ENCODE results near the gene NTM. TPM values are rescaled to one million over a fixed set of nuclear protein-coding genes. Genes with fewer than 3 reads are reported as not detected.

Gene NTM
- total RNA-seq, 1 donor from 2014 or later = 82.7 TPM

- no peak for DNase-seq (ENCODE audit: extremely low spot score, unreplicated experiment)
- peaks cover 37% of the 10 kb centered on the region for H3K4me1 Mint-ChIP-seq (ENCODE audit: unreplicated experiment)
- no peak overlapping the region for H3K4me3 Mint-ChIP-seq (ENCODE audit: unreplicated experiment)
- peaks cover 3% of the 10 kb centered on the region for H3K36me3 Mint-ChIP-seq (ENCODE audit: unreplicated experiment)
- peak overlapping the region; percentile 80 for H3K27ac Mint-ChIP-seq (ENCODE audit: unreplicated experiment)
- no peaks in the 10 kb centered on the region for H3K9me3 Mint-ChIP-seq (ENCODE audit: unreplicated experiment)
- no peak for TF ChIP-seq CTCF (IDR thresholded peaks at IDR 0.05)
- no peaks in the 10 kb centered on the region for H3K27me3 Mint-ChIP-seq (ENCODE audit: unreplicated experiment)
Observed at GRCh38 chr11:132101881-132102280, 731.5 kb downstream of the NTM start.

- Mint-ChIP-seq H3K27ac (ENCODE audit: unreplicated experiment) (no peak overlapping the region), H3K4me1 (ENCODE audit: unreplicated experiment) (peaks cover 37% of the 10 kb centered on the region), H3K9me3 (ENCODE audit: unreplicated experiment) (no peaks in the 10 kb centered on the region), H3K36me3 (ENCODE audit: unreplicated experiment) (no peaks in the 10 kb centered on the region), H3K27me3 (ENCODE audit: unreplicated experiment) (no peaks in the 10 kb centered on the region), H3K4me3 (ENCODE audit: unreplicated experiment) (no peak overlapping the region)
- no peak for TF ChIP-seq CTCF (IDR thresholded peaks at IDR 0.05)
- DNase-seq (ENCODE audit: extremely low spot score, unreplicated experiment) = no peak
Observed at GRCh38 chr11:132103021-132103420, 732.6 kb downstream of the NTM start.

DNA sequence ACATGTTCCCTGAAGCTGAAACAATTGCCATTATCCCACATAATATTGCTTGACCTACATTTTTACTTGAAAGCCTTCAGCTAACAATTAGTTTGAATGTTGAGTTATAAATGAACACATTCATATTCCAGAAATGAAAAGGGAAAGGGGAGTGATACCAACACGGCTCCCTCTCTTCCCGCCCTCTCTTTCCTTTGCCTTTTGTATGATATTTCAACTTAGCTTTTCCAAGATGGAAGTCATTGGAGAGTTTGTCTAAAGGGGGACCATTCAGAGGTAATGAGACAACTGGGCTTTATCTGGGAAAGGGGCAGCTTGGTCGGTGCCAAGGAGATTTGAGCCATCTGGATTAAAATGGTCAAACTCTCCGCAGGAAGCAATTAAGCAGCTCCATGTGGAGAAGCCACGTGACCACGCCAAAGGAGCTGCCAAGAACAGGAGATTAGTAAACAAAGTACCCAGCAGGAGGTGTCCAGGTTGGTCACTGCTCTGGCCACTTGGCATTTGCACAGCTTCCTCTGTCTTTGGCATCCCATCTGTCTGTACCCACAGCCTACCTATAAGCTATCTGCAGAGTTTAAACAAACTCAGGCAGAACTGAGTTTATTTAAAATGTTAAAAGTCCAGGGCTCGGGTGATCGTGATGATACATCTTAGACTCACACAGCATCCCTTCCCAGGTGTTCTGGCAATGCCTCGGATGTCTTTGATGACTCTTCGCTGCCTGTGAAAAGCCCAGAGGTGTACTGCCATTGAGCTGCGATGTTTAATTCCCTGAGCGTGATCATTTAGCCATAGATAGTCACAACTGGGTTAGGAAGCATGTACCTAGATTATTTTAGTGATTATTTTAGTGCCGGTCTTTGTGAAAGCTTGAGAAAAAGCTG lies 735.9 kb downstream of the NTM start:
- no peaks in the 10 kb centered on the region for H3K36me3 Mint-ChIP-seq (ENCODE audit: unreplicated experiment)
- no peaks in the 10 kb centered on the region for H3K9me3 Mint-ChIP-seq (ENCODE audit: unreplicated experiment)
- peak overlapping the region; percentile 11 for H3K27ac Mint-ChIP-seq (ENCODE audit: unreplicated experiment)
- TF ChIP-seq CTCF (IDR thresholded peaks at IDR 0.05) = no peak
- peaks cover 35% of the 10 kb centered on the region for H3K4me1 Mint-ChIP-seq (ENCODE audit: unreplicated experiment)
- H3K27me3 Mint-ChIP-seq (ENCODE audit: unreplicated experiment) = no peaks in the 10 kb centered on the region
- no peak for DNase-seq (ENCODE audit: extremely low spot score, unreplicated experiment)
- H3K4me3 Mint-ChIP-seq (ENCODE audit: unreplicated experiment) = no peak overlapping the region

- H3K4me1 Mint-ChIP-seq (ENCODE audit: unreplicated experiment) = peaks cover 35% of the 10 kb centered on the region
- DNase-seq (ENCODE audit: extremely low spot score, unreplicated experiment) = no peak
- peak overlapping the region; percentile 9 for H3K4me3 Mint-ChIP-seq (ENCODE audit: unreplicated experiment)
- no peaks in the 10 kb centered on the region for H3K36me3 Mint-ChIP-seq (ENCODE audit: unreplicated experiment)
- H3K27me3 Mint-ChIP-seq (ENCODE audit: unreplicated experiment) = no peaks in the 10 kb centered on the region
- H3K9me3 Mint-ChIP-seq (ENCODE audit: unreplicated experiment) = no peaks in the 10 kb centered on the region
- TF ChIP-seq CTCF (IDR thresholded peaks at IDR 0.05) = no peak
- H3K27ac Mint-ChIP-seq (ENCODE audit: unreplicated experiment) = peak overlapping the region; percentile 72
Observed at GRCh38 chr11:132111316-132111715, 740.9 kb downstream of the NTM start.

GRCh38 chr11:132111838-132112237 lies 741.4 kb downstream of the NTM start:
- no peak for DNase-seq (ENCODE audit: extremely low spot score, unreplicated experiment)
- peak overlapping the region; percentile 72 for H3K27ac Mint-ChIP-seq (ENCODE audit: unreplicated experiment)
- H3K4me3 Mint-ChIP-seq (ENCODE audit: unreplicated experiment) = no peak overlapping the region
- peaks cover 31% of the 10 kb centered on the region for H3K4me1 Mint-ChIP-seq (ENCODE audit: unreplicated experiment)
- no peaks in the 10 kb centered on the region for H3K36me3 Mint-ChIP-seq (ENCODE audit: unreplicated experiment)
- H3K27me3 Mint-ChIP-seq (ENCODE audit: unreplicated experiment) = no peaks in the 10 kb centered on the region
- no peak for TF ChIP-seq CTCF (IDR thresholded peaks at IDR 0.05)
- H3K9me3 Mint-ChIP-seq (ENCODE audit: unreplicated experiment) = no peaks in the 10 kb centered on the region

All from osteocyte (in vitro differentiated cells).